A549 treated with Hydrocortisone at 1 μM for 4 hours (cell line): Measurements from ENCODE around the gene MAP3K4. TPM values are rescaled to one million over a fixed set of nuclear protein-coding genes. Genes with fewer than 3 reads are reported as not detected.

Source experiments
- total RNA-seq: library from RNA; stranded (reverse); fragments of 200-300 nt; extraction: Qiagen RNA extraction; gene quantifications from 5 replicates; pipeline ENCODE4 v1.2.3, GENCODE V29; 2022

Gene MAP3K4
- 9.6 to 13.4 TPM (median 11.7 TPM) in 5 replicates for total RNA-seq

GRCh38 chr6:160991406-160992060 is at the start of gene MAP3K4:
Gene MAP3K4 (plus strand): TSS chr6:160991769. CDS start chr6:160991932, 163 bp downstream.

